ENCODE measurements around the gene RAPGEF2.
A peak's percentile ranks its signal among the peaks of the same experiment; 100 is the strongest.

RAPGEF2 gene

GRCh38 chr4:159121371-159121770, 18.5 kb downstream of the RAPGEF2 start:
- H3K4me3 ChIP-seq (ENCODE audit: low read depth, low read length): no peak overlapping the region
- H3K4me1 ChIP-seq (ENCODE audit: control insufficient read depth, insufficient read depth, low read length): peaks cover 4% of the 10 kb centered on the region; the same call in 1 of the 2 replicates
- ChIA-PET CTCF (no interaction called here), POLR2A (no interaction called here)
- H3K36me3 ChIP-seq (ENCODE audit: control insufficient read depth in 2 of 2, insufficient read depth in 1 of 2, low read length in 2 of 2): no peaks in the 10 kb centered on the region; a peak in 1 of 3 replicates
- TF ChIP-seq ZBTB1 (tag by site-specific recombination; IDR thresholded peaks at IDR 0.05) (no peak), ZNF624 (tag by site-specific recombination; IDR thresholded peaks at IDR 0.05) (no peak), ZNF121 (tag by site-specific recombination; IDR thresholded peaks at IDR 0.05) (peak; percentile 61; the same call in 1 of the 2 replicates)
- H3K9me3 ChIP-seq (ENCODE audit: control insufficient read depth, insufficient read depth, low read depth, low read length): no peaks in the 10 kb centered on the region
- H3K27ac ChIP-seq (ENCODE audit: extremely low read depth, low read depth, low read length): no peak overlapping the region

- no peaks in the 10 kb centered on the region for H3K4me1 ChIP-seq (ENCODE audit: control insufficient read depth, insufficient read depth, low read length)
- TF ChIP-seq PRDM6 (tag by site-specific recombination; IDR thresholded peaks at IDR 0.05) (0 out of 2 replicates have a peak, but pooled peaks have one; percentile 20), ZFP41 (tag by site-specific recombination; IDR thresholded peaks at IDR 0.05; ENCODE audit: borderline replicate concordance) (no peak), ZSCAN30 (tag by site-specific recombination; IDR thresholded peaks at IDR 0.05) (no peak)
- CTCF ChIA-PET: interaction anchor here (0.6 to 0.8 kb wide), 2 partner anchors 13 to 113 kb away, joined by 3 to 4 read pairs; no protein-coding TSS in a partner anchor
- no peak overlapping the region for H3K4me3 ChIP-seq (ENCODE audit: low read depth, low read length)
- H3K27ac ChIP-seq (ENCODE audit: extremely low read depth, low read depth, low read length): no peak overlapping the region
- POLR2A ChIA-PET: no interaction called here
- no peaks in the 10 kb centered on the region; a peak in 1 of 3 replicates for H3K36me3 ChIP-seq (ENCODE audit: control insufficient read depth in 2 of 2, insufficient read depth in 1 of 2, low read length in 2 of 2)
- no peaks in the 10 kb centered on the region for H3K9me3 ChIP-seq (ENCODE audit: control insufficient read depth, insufficient read depth, low read depth, low read length)
Measured at GRCh38 chr4:159126716-159127115, 23.8 kb downstream of the RAPGEF2 start.

- H3K27ac ChIP-seq (ENCODE audit: extremely low read depth, low read depth, low read length): no peak overlapping the region
- H3K4me3 ChIP-seq (ENCODE audit: low read depth, low read length): no peak overlapping the region
- POLR2A ChIA-PET: no interaction called here
- H3K4me1 ChIP-seq (ENCODE audit: control insufficient read depth, insufficient read depth, low read length): peaks cover 2% of the 10 kb centered on the region; the same call in 1 of the 2 replicates
- CTCF ChIA-PET: interaction anchor here (0.6 kb wide), 1 partner anchor 163 kb away, joined by 6 read pairs; no protein-coding TSS in a partner anchor
- H3K36me3 ChIP-seq (ENCODE audit: control insufficient read depth in 2 of 2, insufficient read depth in 1 of 2, low read length in 2 of 2): no peaks in the 10 kb centered on the region; a peak in 1 of 3 replicates
- TF ChIP-seq ZNF658 (tag by site-specific recombination; IDR thresholded peaks at IDR 0.05) (no peak), ZNF785 (tag by site-specific recombination; IDR thresholded peaks at IDR 0.05) (no peak), HOXC10 (CRISPR knock-in tag; IDR thresholded peaks at IDR 0.05) (no peak)
- no peaks in the 10 kb centered on the region for H3K9me3 ChIP-seq (ENCODE audit: control insufficient read depth, insufficient read depth, low read depth, low read length)
Measured at GRCh38 chr4:159127745-159128518, 25.1 kb downstream of the RAPGEF2 start.

- ChIA-PET POLR2A (no interaction called here), CTCF (interaction anchor here (0.7 kb wide), 1 partner anchor 22 kb away, joined by 4 read pairs; no protein-coding TSS in a partner anchor)
- H3K4me1 ChIP-seq (ENCODE audit: control insufficient read depth, insufficient read depth, low read length): peaks cover 2% of the 10 kb centered on the region; the same call in 1 of the 2 replicates
- no peak overlapping the region for H3K27ac ChIP-seq (ENCODE audit: extremely low read depth, low read depth, low read length)
- no peaks in the 10 kb centered on the region for H3K36me3 ChIP-seq (ENCODE audit: control insufficient read depth in 2 of 2, insufficient read depth in 1 of 2, low read length in 2 of 2)
- no peak overlapping the region for H3K4me3 ChIP-seq (ENCODE audit: low read depth, low read length)
- no peaks in the 10 kb centered on the region for H3K9me3 ChIP-seq (ENCODE audit: control insufficient read depth, insufficient read depth, low read depth, low read length)
- TF ChIP-seq ZNF610 (tag by site-specific recombination; IDR thresholded peaks at IDR 0.05; ENCODE audit: borderline replicate concordance) (no peak), PRDM2 (tag by site-specific recombination; IDR thresholded peaks at IDR 0.05; ENCODE audit: borderline replicate concordance) (no peak), HOXD13 (CRISPR knock-in tag; IDR thresholded peaks at IDR 0.05; ENCODE audit: borderline replicate concordance) (no peak), ZNF660 (tag by site-specific recombination; IDR thresholded peaks at IDR 0.05) (no peak), BCL6B (tag by site-specific recombination; IDR thresholded peaks at IDR 0.05) (no peak)
Measured at GRCh38 chr4:159129814-159130550, 27.1 kb downstream of the RAPGEF2 start.

All from HEK293 (cell line).